BJ (cell line): ENCODE measurements around the gene PMEPA1. TPM values are rescaled to one million over a fixed set of nuclear protein-coding genes. Genes with fewer than 3 reads are reported as not detected.

ENCODE experiments used
- CTCF ChIA-PET: fragments of 350-600 bp; formaldehyde crosslinking; extraction: SDS; loops from one replicate; lab custom pipeline; 2021; ENCODE audit warnings: antibody characterized with exemption, inconsistent platforms; lab: Yijun Ruan, JAX
- POLR2A ChIA-PET: fragments of 300-600 bp; sonication (Branson Sonifier 250); formaldehyde crosslinking; extraction: SDS; loops from one replicate; lab custom pipeline; 2021; ENCODE audit warnings: antibody characterized with exemption; lab: Charles Lee
- DNase-seq: peaks from one replicate; pipeline ENCODE4 v3.0.0-alpha.2; 2011; ENCODE audit warnings: low read depth
- H3K27me3 ChIP-seq: 2 replicates; pipeline ENCODE4 v1.6.0; 2011; ENCODE audit warnings: low read length; ENCODE audit not compliant: control insufficient read depth, insufficient read depth
- H3K36me3 ChIP-seq: 2 replicates; pipeline ENCODE4 v1.5.1; 2011; ENCODE audit warnings: low read length; ENCODE audit not compliant: control insufficient read depth, insufficient read depth
- H3K4me3 ChIP-seq: 2 replicates; pipeline ENCODE4 v1.5.1; 2011; ENCODE audit warnings: low read depth, mild to moderate bottlenecking, control low read depth, low read length
- polyA plus RNA-seq: library from polyadenylated mRNA; depleted of rRNA; stranded (reverse); fragments of >200 nt; gene quantifications from 2 replicates; pipeline ENCODE4 v1.2.3, GENCODE V29; 2011
- TF ChIP-seq, protein P1 (sequence below): IDR thresholded peaks from 2 replicates; pipeline ENCODE4 v1.5.1; 2011; ENCODE audit warnings: low read depth, mild to moderate bottlenecking, control low read depth, inconsistent platforms, low read length, moderate library complexity; ENCODE audit not compliant: insufficient read depth

The PMEPA1 gene
- polyA plus RNA-seq, 1 experiment: 5.0 TPM

DNA sequence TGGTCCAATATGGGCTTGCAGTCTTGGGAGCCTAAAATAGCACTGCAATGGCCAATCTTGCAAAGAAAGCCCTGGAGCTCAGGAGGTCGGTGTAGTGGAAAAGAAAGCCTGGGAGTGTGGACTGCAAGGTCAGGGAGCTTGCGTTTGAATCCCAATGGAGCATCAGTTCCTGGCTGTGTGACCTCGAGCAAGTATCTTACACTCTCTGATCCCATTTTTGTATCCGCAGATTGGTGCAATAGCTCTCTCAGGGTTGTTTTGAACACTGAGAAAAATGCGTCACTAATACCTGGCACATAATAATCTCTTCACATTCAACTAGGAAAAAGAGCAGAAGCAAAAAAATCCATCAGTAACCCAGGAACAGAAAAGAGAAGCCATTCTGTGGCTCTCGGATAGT, 7.3 kb downstream of the PMEPA1 start:
- Histone ChIP-seq H3K27me3 (no peaks in the 10 kb centered on the region; the same call in 1 of the 2 replicates), H3K4me3 (no peak overlapping the region), H3K36me3 (no peaks in the 10 kb centered on the region)
- TF ChIP-seq, protein P1, sequence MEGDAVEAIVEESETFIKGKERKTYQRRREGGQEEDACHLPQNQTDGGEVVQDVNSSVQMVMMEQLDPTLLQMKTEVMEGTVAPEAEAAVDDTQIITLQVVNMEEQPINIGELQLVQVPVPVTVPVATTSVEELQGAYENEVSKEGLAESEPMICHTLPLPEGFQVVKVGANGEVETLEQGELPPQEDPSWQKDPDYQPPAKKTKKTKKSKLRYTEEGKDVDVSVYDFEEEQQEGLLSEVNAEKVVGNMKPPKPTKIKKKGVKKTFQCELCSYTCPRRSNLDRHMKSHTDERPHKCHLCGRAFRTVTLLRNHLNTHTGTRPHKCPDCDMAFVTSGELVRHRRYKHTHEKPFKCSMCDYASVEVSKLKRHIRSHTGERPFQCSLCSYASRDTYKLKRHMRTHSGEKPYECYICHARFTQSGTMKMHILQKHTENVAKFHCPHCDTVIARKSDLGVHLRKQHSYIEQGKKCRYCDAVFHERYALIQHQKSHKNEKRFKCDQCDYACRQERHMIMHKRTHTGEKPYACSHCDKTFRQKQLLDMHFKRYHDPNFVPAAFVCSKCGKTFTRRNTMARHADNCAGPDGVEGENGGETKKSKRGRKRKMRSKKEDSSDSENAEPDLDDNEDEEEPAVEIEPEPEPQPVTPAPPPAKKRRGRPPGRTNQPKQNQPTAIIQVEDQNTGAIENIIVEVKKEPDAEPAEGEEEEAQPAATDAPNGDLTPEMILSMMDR: no peak
- DNase-seq: no peak
- CTCF ChIA-PET: interaction anchor here (1.4 to 1.9 kb wide), 2 partner anchors 12 to 13 kb away, joined by 3 to 4 read pairs; no protein-coding TSS in a partner anchor
- POLR2A ChIA-PET: no interaction called here

DNA sequence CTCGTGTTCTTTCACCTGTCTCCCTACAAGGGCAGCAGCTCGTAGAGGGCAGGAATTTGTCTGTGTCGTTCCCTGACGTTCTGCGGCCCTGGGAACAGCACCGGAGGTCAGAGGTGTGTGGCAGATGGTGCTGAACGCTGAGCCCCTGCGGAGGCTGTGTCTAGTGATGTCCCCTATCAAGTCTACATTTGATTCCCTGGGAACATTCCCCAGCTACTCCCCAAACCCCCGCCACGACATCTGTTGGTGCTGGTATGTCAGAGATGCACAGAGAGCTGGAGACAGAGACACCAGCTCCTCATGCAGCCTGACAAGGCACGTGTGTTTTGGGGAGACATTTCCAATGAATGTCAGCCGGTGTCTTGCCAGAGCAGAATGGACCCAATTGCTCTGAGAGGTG, 7.7 kb downstream of the PMEPA1 start:
- CTCF ChIA-PET: interaction anchor here (1.4 to 1.9 kb wide), 2 partner anchors 12 to 14 kb away, joined by 3 to 4 read pairs; no protein-coding TSS in a partner anchor
- TF ChIP-seq, protein P1: no peak
- no peaks in the 10 kb centered on the region for H3K36me3 ChIP-seq
- DNase-seq: no peak
- POLR2A ChIA-PET: no interaction called here
- H3K4me3 ChIP-seq: no peak overlapping the region
- H3K27me3 ChIP-seq: no peaks in the 10 kb centered on the region; the same call in 1 of the 2 replicates

DNA sequence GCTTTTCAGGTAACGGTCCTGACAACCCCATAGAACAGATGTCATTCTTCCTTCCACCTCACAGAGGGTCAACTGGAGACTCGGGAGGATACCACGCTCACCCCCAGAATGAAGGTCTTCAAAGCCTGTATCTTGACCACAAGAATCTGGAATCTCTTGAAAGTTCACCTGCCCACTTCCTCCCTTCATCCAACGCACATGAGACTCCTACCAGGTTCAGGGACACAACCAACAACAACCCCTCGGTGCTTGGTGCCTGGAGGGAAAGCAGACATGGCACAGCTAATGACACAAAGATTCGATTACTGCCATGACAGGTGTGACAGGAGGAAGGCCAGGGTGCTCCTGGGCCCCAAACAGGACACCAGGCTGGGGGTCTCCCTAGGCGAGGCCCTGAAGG, 8.2 kb downstream of the PMEPA1 start:
- ChIA-PET CTCF (interaction anchor here (1.0 to 1.9 kb wide), 3 partner anchors 11 to 16 kb away, joined by 3 to 4 read pairs (median 3); no protein-coding TSS in a partner anchor), POLR2A (no interaction called here)
- H3K27me3 ChIP-seq: no peaks in the 10 kb centered on the region; the same call in 1 of the 2 replicates
- TF ChIP-seq, protein P1: no peak
- H3K36me3 ChIP-seq: no peaks in the 10 kb centered on the region
- no peak overlapping the region for H3K4me3 ChIP-seq
- DNase-seq: no peak

DNA sequence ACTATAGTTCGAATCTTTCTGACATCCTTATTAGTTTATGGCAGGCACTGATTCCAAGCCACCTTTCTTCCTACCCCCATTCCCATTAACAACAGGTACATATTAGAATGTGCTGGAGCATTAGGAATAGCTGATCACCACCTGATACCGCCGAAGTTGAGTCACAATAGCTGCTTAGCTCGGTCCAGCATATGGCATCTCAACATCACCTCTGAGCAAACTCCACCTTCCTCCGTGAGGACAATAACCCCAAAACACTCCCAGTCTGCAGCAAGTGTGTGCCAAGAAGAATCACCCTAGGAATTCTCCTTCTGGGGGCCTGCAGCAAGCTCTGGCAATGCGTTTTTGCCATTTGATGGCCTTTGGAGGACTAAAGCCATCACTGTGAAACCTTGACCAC, 8.7 kb downstream of the PMEPA1 start:
- POLR2A ChIA-PET: no interaction called here
- H3K36me3 ChIP-seq: no peaks in the 10 kb centered on the region
- no peak overlapping the region for H3K4me3 ChIP-seq
- DNase-seq: no peak
- CTCF ChIA-PET: interaction anchor here (1.0 kb wide), 1 partner anchor 17 kb away, joined by 3 read pairs; no protein-coding TSS in a partner anchor
- TF ChIP-seq, protein P1: no peak
- no peaks in the 10 kb centered on the region; the same call in 1 of the 2 replicates for H3K27me3 ChIP-seq

DNA sequence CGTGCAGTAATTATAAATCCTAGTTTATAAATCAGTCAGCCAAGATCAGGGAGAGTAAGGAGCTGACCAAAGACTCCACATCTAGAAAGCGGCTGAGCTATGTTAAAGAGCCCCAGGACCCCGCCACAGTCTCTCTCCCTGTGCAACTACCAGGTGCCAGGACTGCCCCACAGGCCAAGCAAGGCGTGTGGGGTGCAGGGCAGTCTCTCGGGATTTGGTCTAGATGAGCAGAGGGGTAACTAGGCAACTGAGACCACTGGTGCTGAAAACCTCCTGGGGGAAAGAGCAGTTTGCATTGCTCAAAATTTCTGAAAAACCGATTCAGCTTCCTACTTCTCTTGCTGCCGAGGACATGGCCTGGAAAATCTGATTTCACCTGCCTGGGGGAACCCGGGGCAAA, 10.4 kb downstream of the PMEPA1 start:
- ChIA-PET CTCF (interaction anchor here (1.3 to 1.8 kb wide), 2 partner anchors 378 to 388 kb away, joined by 3 to 6 read pairs; no protein-coding TSS in a partner anchor), POLR2A (no interaction called here)
- TF ChIP-seq, protein P1: no peak
- H3K36me3 ChIP-seq: no peaks in the 10 kb centered on the region
- H3K27me3 ChIP-seq: no peaks in the 10 kb centered on the region
- no peak overlapping the region for H3K4me3 ChIP-seq
- DNase-seq: no peak
